HL-60/S4 treated with phorbol 12-myristate 13-acetate at 8.2 ng/mL for 4 days and 3 days (cell line): Measurements from ENCODE around the gene ADM2.

ENCODE experiments used
- in situ Hi-C: fragments of 300-500 bp; cut with MboI; formaldehyde crosslinking; loops from 2 replicates; pipeline ENCODE4 v1.15.0; 2022; ENCODE audit warnings: low sequenced_read_pairs

ADM2 gene

GRCh38 chr22:50523806-50524675 is 42.7 kb downstream of the ADM2 start:
- in situ Hi-C loops, result no loop called here

GRCh38 chr22:50524676-50525103 is 43.3 kb downstream of the ADM2 start:
- in situ Hi-C loops, result no loop called here

GRCh38 chr22:50525104-50525857 is 43.9 kb downstream of the ADM2 start, which contains the start of gene SCO2:
SCO2 (minus strand) TSS chr22:50525598; CDS start chr22:50524411, 1,187 bp downstream.
- in situ Hi-C loops, result no loop called here

- in situ Hi-C loops, result no loop called here
Measured at GRCh38 chr22:50525858-50526107, 44.4 kb downstream of the ADM2 start.

- in situ Hi-C loops, result no loop called here
Measured at GRCh38 chr22:50526108-50526833, 44.9 kb downstream of the ADM2 start.

- in situ Hi-C loops, result no loop called here
Measured at GRCh38 chr22:50526834-50527801, 45.8 kb downstream of the ADM2 start.

GRCh38 chr22:50527921-50528681 is 46.8 kb downstream of the ADM2 start:
- in situ Hi-C loops, result no loop called here

GRCh38 chr22:50528682-50529415 is 47.5 kb downstream of the ADM2 start:
- in situ Hi-C loops, result no loop called here

GRCh38 chr22:50529416-50529896 is 48.1 kb downstream of the ADM2 start:
- in situ Hi-C loops, result no loop called here

- in situ Hi-C loops, result no loop called here
Measured at GRCh38 chr22:50529897-50530579, 48.7 kb downstream of the ADM2 start, which contains the start of gene TYMP. TYMP (minus strand) TSS chr22:50530012; CDS start chr22:50529709, 303 bp downstream.

- in situ Hi-C loops, result no loop called here
Measured at GRCh38 chr22:50530580-50530876, 49.2 kb downstream of the ADM2 start.

GRCh38 chr22:50530877-50531545 is 49.7 kb downstream of the ADM2 start:
- in situ Hi-C loops, result no loop called here

GRCh38 chr22:50531546-50531961 is 50.2 kb downstream of the ADM2 start:
- in situ Hi-C loops, result no loop called here

- in situ Hi-C loops, result no loop called here
Measured at GRCh38 chr22:50531962-50532674, 50.8 kb downstream of the ADM2 start.

- in situ Hi-C loops, result no loop called here
Measured at GRCh38 chr22:50532824-50533796, 51.8 kb downstream of the ADM2 start.
